WI38 (cell line): ENCODE measurements around the gene NXT1.
"Not testable (repeated sequence)": the region's sequence is repeated elsewhere in the genome, so short reads cannot be mapped to it uniquely, and the experiment has no call there.

Source experiments
- H3K4me3 ChIP-seq: 2 replicates; pipeline ENCODE4 v1.5.1; 2011; ENCODE audit warnings: low read depth, mild to moderate bottlenecking, control low read depth, low read length
- CTCF ChIP-seq: IDR thresholded peaks from 2 replicates; pipeline ENCODE4 v1.5.1; 2012; ENCODE audit warnings: low read depth, mild to moderate bottlenecking, control low read depth, low read length

Gene NXT1

GRCh38 chr20:23340524-23340923, 10.1 kb upstream of the NXT1 start:
- H3K4me3 ChIP-seq = no peak overlapping the region
- peak; percentile 40 for TF ChIP-seq CTCF

GRCh38 chr20:23341073-23341472, 9.5 kb upstream of the NXT1 start:
- H3K4me3 ChIP-seq = no peak overlapping the region
- TF ChIP-seq CTCF = no peak

GRCh38 chr20:23343590-23343989, 7.0 kb upstream of the NXT1 start:
- no peak overlapping the region for H3K4me3 ChIP-seq
- TF ChIP-seq CTCF = no peak

GRCh38 chr20:23344336-23344735, 6.3 kb upstream of the NXT1 start:
- TF ChIP-seq CTCF = no peak
- H3K4me3 ChIP-seq = no peak overlapping the region

GRCh38 chr20:23346002-23346401, 4.6 kb upstream of the NXT1 start:
- no peak overlapping the region for H3K4me3 ChIP-seq
- no peak for TF ChIP-seq CTCF

- no peak overlapping the region for H3K4me3 ChIP-seq
- no peak for TF ChIP-seq CTCF
These were observed 2.8 kb upstream of the NXT1 start for GRCh38 chr20:23347791-23348190.

- H3K4me3 ChIP-seq = not testable (repeated sequence)
These were observed 2.1 kb upstream of the NXT1 start for GRCh38 chr20:23348510-23348909.

GRCh38 chr20:23349338-23350195, 1.0 kb upstream of the NXT1 start:
- no peak for TF ChIP-seq CTCF
- H3K4me3 ChIP-seq = peak overlapping the region; percentile 93
